Measurements from ENCODE around the gene DPF3.

- TF ChIP-seq POU2F2 (IDR thresholded peaks at IDR 0.05; ENCODE audit: low read depth, low read length) = no peak
- no peak for TF ChIP-seq TAF1 (IDR thresholded peaks at IDR 0.05; ENCODE audit: low read depth, low read length)
- TF ChIP-seq POLR2A (IDR thresholded peaks at IDR 0.05; ENCODE audit: low read depth, low read length) = no peak
- no peak for TF ChIP-seq POLR2AphosphoS5 (IDR thresholded peaks at IDR 0.05; ENCODE audit: low read depth, low read length)
- no peak for TF ChIP-seq PAX5 (IDR thresholded peaks at IDR 0.05; ENCODE audit: insufficient read depth, low read length, severe bottlenecking)
Measured at GRCh38 chr14:72745991-72746980, 147.6 kb downstream of the DPF3 start.
